HepG2 (cell line): ENCODE measurements around the gene AMIGO3.
"Not testable (repeated sequence)": the region's sequence is repeated elsewhere in the genome, so short reads cannot be mapped to it uniquely, and the experiment has no call there.

ENCODE experiments used
- BHLHE40 ChIP-seq: IDR thresholded peaks from 2 replicates; pipeline ENCODE4 v1.6.1; 2011; ENCODE audit warnings: low read length, improper control_type of control experiment
- EZH2 ChIP-seq: conservative IDR thresholded peaks from 2 replicates; pipeline ENCODE4 v1.6.1; 2012; ENCODE audit warnings: mild to moderate bottlenecking, low read depth, low read length, moderate library complexity
- JUN ChIP-seq: sonication (generic); formaldehyde crosslinking; IDR thresholded peaks from 2 replicates; pipeline ENCODE4 v1.4.0; 2020; ENCODE audit warnings: mild to moderate bottlenecking, missing genetic modification reagents
- TBL1XR1 ChIP-seq: fragments of 150-350 bp; IDR thresholded peaks from 2 replicates; pipeline ENCODE4 v1.6.1; 2014; ENCODE audit warnings: borderline replicate concordance, low read length; ENCODE audit not compliant: partially characterized antibody
- ZBTB34 ChIP-seq: sonication (generic); formaldehyde crosslinking; IDR thresholded peaks from 2 replicates; pipeline ENCODE4 v1.8.0; 2022; ENCODE audit warnings: mild to moderate bottlenecking, missing genetic modification reagents
- ZNF720 ChIP-seq: sonication (generic); formaldehyde crosslinking; IDR thresholded peaks from 2 replicates; pipeline ENCODE4 v1.4.0; 2020; ENCODE audit warnings: missing genetic modification reagents
- ZNF749 ChIP-seq: sonication (generic); formaldehyde crosslinking; IDR thresholded peaks from 2 replicates; pipeline ENCODE4 v1.8.0; 2022; ENCODE audit warnings: mild to moderate bottlenecking, missing genetic modification reagents, moderate library complexity, borderline replicate concordance
- TF ChIP-seq, protein P1 (sequence below): sonication (generic); formaldehyde crosslinking; IDR thresholded peaks from 2 replicates; pipeline ENCODE4 v1.5.0; 2020; ENCODE audit warnings: mild to moderate bottlenecking, missing genetic modification reagents, moderate library complexity

DNA sequence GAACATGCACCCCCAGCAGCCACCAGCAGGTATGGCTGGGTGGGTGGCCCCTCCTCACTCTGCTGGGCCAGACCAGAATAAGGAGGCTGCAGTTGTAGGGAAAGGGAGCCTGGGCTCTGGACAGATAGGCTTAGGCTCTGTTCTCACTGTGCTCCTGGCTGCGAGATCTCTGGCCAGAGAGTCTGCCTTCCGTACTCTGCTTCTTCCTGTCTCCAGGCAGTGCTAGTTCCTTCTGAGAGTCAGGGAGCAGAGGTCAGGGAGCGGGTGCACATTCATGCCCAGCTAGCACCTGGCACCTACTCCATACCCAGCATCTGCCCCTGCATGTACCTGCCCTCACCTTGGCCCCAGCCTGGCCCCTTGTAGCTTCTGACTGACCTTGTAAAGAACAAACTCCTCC, 28.0 kb downstream of the AMIGO3 start:
- not testable (repeated sequence) for TF ChIP-seq ZBTB34; ZNF720; TBL1XR1; BHLHE40; ZNF749 (CRISPR knock-in tag); EZH2; JUN (CRISPR knock-in tag)
- TF ChIP-seq, protein P1, sequence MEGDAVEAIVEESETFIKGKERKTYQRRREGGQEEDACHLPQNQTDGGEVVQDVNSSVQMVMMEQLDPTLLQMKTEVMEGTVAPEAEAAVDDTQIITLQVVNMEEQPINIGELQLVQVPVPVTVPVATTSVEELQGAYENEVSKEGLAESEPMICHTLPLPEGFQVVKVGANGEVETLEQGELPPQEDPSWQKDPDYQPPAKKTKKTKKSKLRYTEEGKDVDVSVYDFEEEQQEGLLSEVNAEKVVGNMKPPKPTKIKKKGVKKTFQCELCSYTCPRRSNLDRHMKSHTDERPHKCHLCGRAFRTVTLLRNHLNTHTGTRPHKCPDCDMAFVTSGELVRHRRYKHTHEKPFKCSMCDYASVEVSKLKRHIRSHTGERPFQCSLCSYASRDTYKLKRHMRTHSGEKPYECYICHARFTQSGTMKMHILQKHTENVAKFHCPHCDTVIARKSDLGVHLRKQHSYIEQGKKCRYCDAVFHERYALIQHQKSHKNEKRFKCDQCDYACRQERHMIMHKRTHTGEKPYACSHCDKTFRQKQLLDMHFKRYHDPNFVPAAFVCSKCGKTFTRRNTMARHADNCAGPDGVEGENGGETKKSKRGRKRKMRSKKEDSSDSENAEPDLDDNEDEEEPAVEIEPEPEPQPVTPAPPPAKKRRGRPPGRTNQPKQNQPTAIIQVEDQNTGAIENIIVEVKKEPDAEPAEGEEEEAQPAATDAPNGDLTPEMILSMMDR, result not testable (repeated sequence)
